Measurements from ENCODE around the gene KRTAP19-8. TPM values are rescaled to one million over a fixed set of nuclear protein-coding genes. Genes with fewer than 3 reads are reported as not detected.
A peak's percentile ranks its signal among the peaks of the same experiment; 100 is the strongest.

Gene KRTAP19-8
- total and polyA plus RNA-seq, 3 experiments from 2014 or later = not detected

GRCh38 chr21:31003471-31003870 is 34.8 kb downstream of the KRTAP19-8 start:
- H3K27me3 Mint-ChIP-seq = peaks cover 0 to 7% of the 10 kb centered on the region in 2 donors
- no peak for DNase-seq
- Histone ChIP-seq H3K9me3 (ENCODE audit: low read length) (no peaks in the 10 kb centered on the region), H3K36me3 (ENCODE audit: insufficient read depth, low read length) (no peaks in the 10 kb centered on the region), H3K27me3 (ENCODE audit: insufficient read depth, low read length, poor library complexity, severe bottlenecking) (no peaks in the 10 kb centered on the region), H3K27ac (ENCODE audit: low read depth, low read length) (no peak overlapping the region), H3K4me1 (ENCODE audit: insufficient read depth, low read length) (no peaks in the 10 kb centered on the region), H3K4me3 (ENCODE audit: low read length) (no peak overlapping the region)
- peaks cover 0 to 18% (median 0%) of the 10 kb centered on the region in 3 donors for H3K36me3 Mint-ChIP-seq
- no peak overlapping the region for H3K4me3 Mint-ChIP-seq
- peaks cover 0 to 7% (median 2%) of the 10 kb centered on the region in 3 donors for H3K4me1 Mint-ChIP-seq
- ChIA-PET CTCF (no interaction called here), POLR2A (no interaction called here)
- peaks cover 0 to 4% (median 2%) of the 10 kb centered on the region in 5 donors for H3K9me3 Mint-ChIP-seq
- peak overlapping the region in 2 of 8 donors; percentile 23 to 25 for H3K27ac Mint-ChIP-seq

- Histone ChIP-seq H3K4me3 (ENCODE audit: low read length) (no peak overlapping the region), H3K36me3 (ENCODE audit: insufficient read depth, low read length) (no peaks in the 10 kb centered on the region), H3K4me1 (ENCODE audit: insufficient read depth, low read length) (no peaks in the 10 kb centered on the region), H3K9me3 (ENCODE audit: low read length) (no peaks in the 10 kb centered on the region), H3K27ac (ENCODE audit: low read depth, low read length) (no peak overlapping the region), H3K27me3 (ENCODE audit: insufficient read depth, low read length, poor library complexity, severe bottlenecking) (no peaks in the 10 kb centered on the region)
- H3K27ac Mint-ChIP-seq = no peak overlapping the region
- no peak for DNase-seq
- peaks cover 0 to 7% of the 10 kb centered on the region in 2 donors for H3K27me3 Mint-ChIP-seq
- CTCF ChIA-PET = interaction anchor here (1.3 kb wide), 1 partner anchor 15 kb away, joined by 3 read pairs; no protein-coding TSS in a partner anchor
- H3K4me3 Mint-ChIP-seq = no peak overlapping the region
- POLR2A ChIA-PET = interaction anchor here (0.7 kb wide), 1 partner anchor 16 kb away, joined by 3 read pairs; no protein-coding TSS in a partner anchor
- peaks cover 0 to 2% (median 0%) of the 10 kb centered on the region in 3 donors for H3K4me1 Mint-ChIP-seq
- H3K36me3 Mint-ChIP-seq = no peaks in the 10 kb centered on the region
- no peaks in the 10 kb centered on the region for H3K9me3 Mint-ChIP-seq
Measured at GRCh38 chr21:30997541-30997940, 40.7 kb downstream of the KRTAP19-8 start.

- H3K36me3 ChIP-seq (ENCODE audit: insufficient read depth, low read length) = no peaks in the 10 kb centered on the region
- H3K27ac ChIP-seq (ENCODE audit: low read depth, low read length) = no peak overlapping the region
- POLR2A ChIA-PET = no interaction called here
Measured at GRCh38 chr21:30996728-30997127, 41.5 kb downstream of the KRTAP19-8 start.

GRCh38 chr21:30994932-30995331 is 43.3 kb downstream of the KRTAP19-8 start:
- no peak overlapping the region for H3K4me3 Mint-ChIP-seq

More at GRCh38 chr21:30996728-30997127, 41.5 kb downstream of the KRTAP19-8 start:
- Mint-ChIP-seq H3K27me3 (peaks cover 0 to 10% of the 10 kb centered on the region in 2 donors), H3K9me3 (no peaks in the 10 kb centered on the region), H3K4me1 (peaks cover 0 to 2% (median 0%) of the 10 kb centered on the region in 3 donors), H3K36me3 (no peaks in the 10 kb centered on the region), H3K27ac (no peak overlapping the region), H3K4me3 (no peak overlapping the region)
- Histone ChIP-seq H3K27me3 (ENCODE audit: insufficient read depth, low read length, poor library complexity, severe bottlenecking) (no peaks in the 10 kb centered on the region), H3K9me3 (ENCODE audit: low read length) (no peaks in the 10 kb centered on the region), H3K4me1 (ENCODE audit: insufficient read depth, low read length) (no peaks in the 10 kb centered on the region), H3K4me3 (ENCODE audit: low read length) (no peak overlapping the region)
- DNase-seq = no peak
- CTCF ChIA-PET = no interaction called here

GRCh38 chr21:30990514-30991262 is 47.6 kb downstream of the KRTAP19-8 start:
- H3K27ac Mint-ChIP-seq = no peak overlapping the region
- H3K36me3 Mint-ChIP-seq = no peaks in the 10 kb centered on the region
- peaks cover 0 to 2% (median 0%) of the 10 kb centered on the region in 3 donors for H3K4me1 Mint-ChIP-seq
- Histone ChIP-seq H3K4me1 (ENCODE audit: insufficient read depth, low read length) (no peaks in the 10 kb centered on the region), H3K4me3 (ENCODE audit: low read length) (no peak overlapping the region), H3K9me3 (ENCODE audit: low read length) (no peaks in the 10 kb centered on the region), H3K27ac (ENCODE audit: low read depth, low read length) (no peak overlapping the region), H3K27me3 (ENCODE audit: insufficient read depth, low read length, poor library complexity, severe bottlenecking) (no peaks in the 10 kb centered on the region), H3K36me3 (ENCODE audit: insufficient read depth, low read length) (no peaks in the 10 kb centered on the region)
- no peaks in the 10 kb centered on the region for H3K9me3 Mint-ChIP-seq
- POLR2A ChIA-PET = no interaction called here
- no peak for DNase-seq
- CTCF ChIA-PET = no interaction called here
- peaks cover 0 to 10% of the 10 kb centered on the region in 2 donors for H3K27me3 Mint-ChIP-seq
- H3K4me3 Mint-ChIP-seq = no peak overlapping the region

More at GRCh38 chr21:30994932-30995331, 43.3 kb downstream of the KRTAP19-8 start:
- no peaks in the 10 kb centered on the region for H3K9me3 ChIP-seq (ENCODE audit: low read length)
- no peak overlapping the region for H3K27ac ChIP-seq (ENCODE audit: low read depth, low read length)
- peaks cover 0 to 2% (median 0%) of the 10 kb centered on the region in 3 donors for H3K4me1 Mint-ChIP-seq
- CTCF ChIA-PET = no interaction called here
- no peak for DNase-seq
- no peaks in the 10 kb centered on the region for H3K36me3 ChIP-seq (ENCODE audit: insufficient read depth, low read length)
- no peaks in the 10 kb centered on the region for H3K27me3 ChIP-seq (ENCODE audit: insufficient read depth, low read length, poor library complexity, severe bottlenecking)
- no peaks in the 10 kb centered on the region for H3K9me3 Mint-ChIP-seq
- H3K27me3 Mint-ChIP-seq = peaks cover 0 to 10% of the 10 kb centered on the region in 2 donors
- no peaks in the 10 kb centered on the region for H3K4me1 ChIP-seq (ENCODE audit: insufficient read depth, low read length)
- H3K4me3 ChIP-seq (ENCODE audit: low read length) = no peak overlapping the region
- peak overlapping the region in 1 of 8 donors; percentile 3 for H3K27ac Mint-ChIP-seq
- H3K36me3 Mint-ChIP-seq = no peaks in the 10 kb centered on the region
- POLR2A ChIA-PET = no interaction called here

GRCh38 chr21:30988706-30989105 is 49.6 kb downstream of the KRTAP19-8 start:
- Mint-ChIP-seq H3K4me1 (peaks cover 0 to 3% (median 0%) of the 10 kb centered on the region in 3 donors), H3K36me3 (no peaks in the 10 kb centered on the region), H3K27me3 (peaks cover 0 to 10% of the 10 kb centered on the region in 2 donors), H3K27ac (no peak overlapping the region), H3K9me3 (no peaks in the 10 kb centered on the region), H3K4me3 (no peak overlapping the region)
- no peak overlapping the region for H3K4me3 ChIP-seq (ENCODE audit: low read length)
- H3K27me3 ChIP-seq (ENCODE audit: insufficient read depth, low read length, poor library complexity, severe bottlenecking) = no peaks in the 10 kb centered on the region
- H3K27ac ChIP-seq (ENCODE audit: low read depth, low read length) = no peak overlapping the region
- ChIA-PET CTCF (interaction anchor here (1.0 kb wide), 1 partner anchor 18 kb away, joined by 3 read pairs; no protein-coding TSS in a partner anchor), POLR2A (no interaction called here)
- no peaks in the 10 kb centered on the region for H3K9me3 ChIP-seq (ENCODE audit: low read length)
- no peak for DNase-seq
- H3K36me3 ChIP-seq (ENCODE audit: insufficient read depth, low read length) = no peaks in the 10 kb centered on the region
- H3K4me1 ChIP-seq (ENCODE audit: insufficient read depth, low read length) = no peaks in the 10 kb centered on the region

Other genes starting within 250 kb of the KRTAP19-8 start
- gene KRTAP8-1, start 225.2 kb downstream of the KRTAP19-8 start, total RNA-seq = not detected
- gene KRTAP8-1, start 225.2 kb downstream of the KRTAP19-8 start, polyA plus RNA-seq = not detected
- not detected for gene KRTAP7-1, start 208.7 kb downstream of the KRTAP19-8 start, total RNA-seq
- not detected for gene KRTAP7-1, start 208.7 kb downstream of the KRTAP19-8 start, polyA plus RNA-seq
- gene KRTAP11-1, start 156.9 kb downstream of the KRTAP19-8 start, total RNA-seq = not detected
- not detected for gene KRTAP11-1, start 156.9 kb downstream of the KRTAP19-8 start, polyA plus RNA-seq